Measurements from ENCODE around the gene B3GLCT. TPM values are rescaled to one million over a fixed set of nuclear protein-coding genes. Genes with fewer than 3 reads are reported as not detected.
"Not testable (repeated sequence)": the region's sequence is repeated elsewhere in the genome, so short reads cannot be mapped to it uniquely, and the experiment has no call there.

B3GLCT gene
- total and polyA plus RNA-seq, 3 experiments from 2014 or later: 5.2 to 10.4 (median 5.6) TPM

- Mint-ChIP-seq H3K36me3 (peaks cover 28 to 54% (median 54%) of the 10 kb centered on the region in 3 donors), H3K4me3 (no peak overlapping the region), H3K27me3 (no peaks in the 10 kb centered on the region), H3K4me1 (no peaks in the 10 kb centered on the region), H3K9me3 (peaks cover 0 to 1% (median 0%) of the 10 kb centered on the region in 5 donors), H3K27ac (peak overlapping the region in 1 of 8 donors; percentile 22)
- no peak overlapping the region for H3K27ac ChIP-seq (ENCODE audit: low read depth, low read length)
- H3K4me1 ChIP-seq (ENCODE audit: insufficient read depth, low read length): no peaks in the 10 kb centered on the region
- DNase-seq: no peak
- ChIA-PET CTCF (no interaction called here), POLR2A (no interaction called here)
- no peaks in the 10 kb centered on the region for H3K36me3 ChIP-seq (ENCODE audit: insufficient read depth, low read length)
- no peaks in the 10 kb centered on the region for H3K27me3 ChIP-seq (ENCODE audit: insufficient read depth, low read length, poor library complexity, severe bottlenecking)
- H3K9me3 ChIP-seq (ENCODE audit: low read length): no peaks in the 10 kb centered on the region
- H3K4me3 ChIP-seq (ENCODE audit: low read length): no peak overlapping the region
These were observed 128.9 kb downstream of the B3GLCT start for GRCh38 chr13:31328549-31329235.

- no peaks in the 10 kb centered on the region for H3K27me3 ChIP-seq (ENCODE audit: insufficient read depth, low read length, poor library complexity, severe bottlenecking)
- no peaks in the 10 kb centered on the region for H3K9me3 ChIP-seq (ENCODE audit: low read length)
- H3K36me3 ChIP-seq (ENCODE audit: insufficient read depth, low read length): no peaks in the 10 kb centered on the region
- no peak overlapping the region for H3K27ac ChIP-seq (ENCODE audit: low read depth, low read length)
- no peak overlapping the region for H3K4me3 Mint-ChIP-seq
- peaks cover 0 to 7% of the 10 kb centered on the region in 2 donors for H3K27me3 Mint-ChIP-seq
- ChIA-PET POLR2A (no interaction called here), CTCF (no interaction called here)
- no peaks in the 10 kb centered on the region for H3K4me1 ChIP-seq (ENCODE audit: insufficient read depth, low read length)
- H3K4me1 Mint-ChIP-seq: no peaks in the 10 kb centered on the region
- H3K27ac Mint-ChIP-seq: no peak overlapping the region
- H3K36me3 Mint-ChIP-seq: peaks cover 24 to 46% (median 44%) of the 10 kb centered on the region in 3 donors
- H3K4me3 ChIP-seq (ENCODE audit: low read length): no peak overlapping the region
- peaks cover 2 to 10% (median 5%) of the 10 kb centered on the region in 5 donors for H3K9me3 Mint-ChIP-seq
- DNase-seq: no peak
These were observed 130.5 kb downstream of the B3GLCT start for GRCh38 chr13:31330236-31330635.

- Histone ChIP-seq H3K4me3 (ENCODE audit: low read length) (no peak overlapping the region), H3K4me1 (ENCODE audit: insufficient read depth, low read length) (no peaks in the 10 kb centered on the region), H3K9me3 (ENCODE audit: low read length) (no peaks in the 10 kb centered on the region), H3K36me3 (ENCODE audit: insufficient read depth, low read length) (no peaks in the 10 kb centered on the region), H3K27me3 (ENCODE audit: insufficient read depth, low read length, poor library complexity, severe bottlenecking) (no peaks in the 10 kb centered on the region), H3K27ac (ENCODE audit: low read depth, low read length) (no peak overlapping the region)
- no peak for DNase-seq
- no peak overlapping the region for H3K4me3 Mint-ChIP-seq
- H3K27ac Mint-ChIP-seq: no peak overlapping the region
- H3K9me3 Mint-ChIP-seq: peaks cover 5 to 17% (median 9%) of the 10 kb centered on the region in 5 donors
- ChIA-PET CTCF (no interaction called here), POLR2A (no interaction called here)
- H3K27me3 Mint-ChIP-seq: peaks cover 0 to 7% of the 10 kb centered on the region in 2 donors
- H3K36me3 Mint-ChIP-seq: peaks cover 24 to 38% (median 37%) of the 10 kb centered on the region in 3 donors
- H3K4me1 Mint-ChIP-seq: no peaks in the 10 kb centered on the region
These were observed 131.3 kb downstream of the B3GLCT start for GRCh38 chr13:31331068-31331467.

- Histone ChIP-seq H3K4me1 (ENCODE audit: insufficient read depth, low read length) (no peaks in the 10 kb centered on the region), H3K27ac (ENCODE audit: low read depth, low read length) (no peak overlapping the region), H3K4me3 (ENCODE audit: low read length) (no peak overlapping the region), H3K27me3 (ENCODE audit: insufficient read depth, low read length, poor library complexity, severe bottlenecking) (no peaks in the 10 kb centered on the region), H3K36me3 (ENCODE audit: insufficient read depth, low read length) (no peaks in the 10 kb centered on the region), H3K9me3 (ENCODE audit: low read length) (no peaks in the 10 kb centered on the region)
- Mint-ChIP-seq H3K27ac (no peak overlapping the region), H3K4me1 (no peaks in the 10 kb centered on the region), H3K36me3 (peaks cover 11 to 18% (median 15%) of the 10 kb centered on the region in 3 donors), H3K4me3 (no peak overlapping the region), H3K27me3 (peaks cover 2 to 7% of the 10 kb centered on the region in 2 donors), H3K9me3 (peaks cover 15 to 42% (median 20%) of the 10 kb centered on the region in 5 donors)
- no peak for DNase-seq
- CTCF ChIA-PET: no interaction called here
- POLR2A ChIA-PET: no interaction called here
These were observed 134.8 kb downstream of the B3GLCT start for GRCh38 chr13:31334547-31334946.

GRCh38 chr13:31334994-31335557, 135.3 kb downstream of the B3GLCT start:
- Histone ChIP-seq H3K4me3 (ENCODE audit: low read length) (no peak overlapping the region), H3K4me1 (ENCODE audit: insufficient read depth, low read length) (no peaks in the 10 kb centered on the region), H3K9me3 (ENCODE audit: low read length) (no peaks in the 10 kb centered on the region), H3K27ac (ENCODE audit: low read depth, low read length) (no peak overlapping the region), H3K27me3 (ENCODE audit: insufficient read depth, low read length, poor library complexity, severe bottlenecking) (no peaks in the 10 kb centered on the region), H3K36me3 (ENCODE audit: insufficient read depth, low read length) (no peaks in the 10 kb centered on the region)
- Mint-ChIP-seq H3K27ac (no peak overlapping the region), H3K4me3 (no peak overlapping the region), H3K36me3 (peaks cover 7 to 14% (median 11%) of the 10 kb centered on the region in 3 donors), H3K9me3 (peaks cover 15 to 43% (median 20%) of the 10 kb centered on the region in 5 donors), H3K4me1 (no peaks in the 10 kb centered on the region), H3K27me3 (peaks cover 2 to 7% of the 10 kb centered on the region in 2 donors)
- CTCF ChIA-PET: no interaction called here
- POLR2A ChIA-PET: no interaction called here
- DNase-seq: no peak

GRCh38 chr13:31339616-31340015, 139.8 kb downstream of the B3GLCT start:
- H3K27me3 Mint-ChIP-seq; H3K4me3 Mint-ChIP-seq; H3K9me3 ChIP-seq (ENCODE audit: low read length); POLR2A ChIA-PET; H3K27me3 ChIP-seq (ENCODE audit: insufficient read depth, low read length, poor library complexity, severe bottlenecking); H3K27ac ChIP-seq (ENCODE audit: low read depth, low read length); H3K4me1 Mint-ChIP-seq; H3K4me1 ChIP-seq (ENCODE audit: insufficient read depth, low read length); H3K4me3 ChIP-seq (ENCODE audit: low read length); DNase-seq; H3K27ac Mint-ChIP-seq; H3K36me3 Mint-ChIP-seq; H3K36me3 ChIP-seq (ENCODE audit: insufficient read depth, low read length); CTCF ChIA-PET: not testable (repeated sequence)
- H3K9me3 Mint-ChIP-seq: peaks cover 14 to 41% (median 17%) of the 10 kb centered on the region in 5 donors

GRCh38 chr13:31340848-31341247, 141.1 kb downstream of the B3GLCT start:
- H3K27me3 Mint-ChIP-seq; POLR2A ChIA-PET; H3K9me3 ChIP-seq (ENCODE audit: low read length); H3K27ac Mint-ChIP-seq; H3K4me3 ChIP-seq (ENCODE audit: low read length); H3K4me3 Mint-ChIP-seq; CTCF ChIA-PET; H3K36me3 Mint-ChIP-seq; H3K4me1 Mint-ChIP-seq; H3K36me3 ChIP-seq (ENCODE audit: insufficient read depth, low read length); H3K27me3 ChIP-seq (ENCODE audit: insufficient read depth, low read length, poor library complexity, severe bottlenecking); H3K4me1 ChIP-seq (ENCODE audit: insufficient read depth, low read length); H3K27ac ChIP-seq (ENCODE audit: low read depth, low read length); DNase-seq: not testable (repeated sequence)
- H3K9me3 Mint-ChIP-seq: peaks cover 8 to 34% (median 14%) of the 10 kb centered on the region in 5 donors

GRCh38 chr13:31346891-31347290, 147.1 kb downstream of the B3GLCT start:
- Histone ChIP-seq H3K9me3 (ENCODE audit: low read length) (no peaks in the 10 kb centered on the region), H3K27me3 (ENCODE audit: insufficient read depth, low read length, poor library complexity, severe bottlenecking) (no peaks in the 10 kb centered on the region), H3K36me3 (ENCODE audit: insufficient read depth, low read length) (no peaks in the 10 kb centered on the region), H3K4me3 (ENCODE audit: low read length) (no peak overlapping the region), H3K4me1 (ENCODE audit: insufficient read depth, low read length) (no peaks in the 10 kb centered on the region), H3K27ac (ENCODE audit: low read depth, low read length) (no peak overlapping the region)
- CTCF ChIA-PET: no interaction called here
- peaks cover 6 to 10% of the 10 kb centered on the region in 2 donors for H3K27me3 Mint-ChIP-seq
- DNase-seq: no peak
- POLR2A ChIA-PET: no interaction called here
- H3K9me3 Mint-ChIP-seq: peaks cover 0 to 2% (median 0%) of the 10 kb centered on the region in 5 donors
- H3K4me3 Mint-ChIP-seq: no peak overlapping the region
- no peaks in the 10 kb centered on the region for H3K4me1 Mint-ChIP-seq
- H3K27ac Mint-ChIP-seq: no peak overlapping the region
- no peaks in the 10 kb centered on the region for H3K36me3 Mint-ChIP-seq
